HepG2 (cell line): ENCODE results near the gene GPN2. TPM values are rescaled to one million over a fixed set of nuclear protein-coding genes. Genes with fewer than 3 reads are reported as not detected.

Experiments
- AKAP8 ChIP-seq: sonication (generic); formaldehyde crosslinking; IDR thresholded peaks from 2 replicates; pipeline ENCODE4 v1.5.1; 2020; ENCODE audit warnings: mild to moderate bottlenecking, missing genetic modification reagents
- ERF ChIP-seq: IDR thresholded peaks from 2 replicates; pipeline ENCODE4 v1.6.1; 2018; ENCODE audit warnings: missing biosample characterization, missing genetic modification reagents
- FOXA1 ChIP-seq, 2 experiments: fragments of 450-650 bp in 1 of 2; sonication (generic) in 1 of 2; formaldehyde crosslinking in 1 of 2; IDR thresholded peaks; 2 replicates each; pipeline versions ENCODE4 v1.4.0 to v1.6.1; 2016 to 2020; ENCODE audit warnings: missing genetic modification reagents in 1 of 2
- FOXP4 ChIP-seq: sonication (generic); formaldehyde crosslinking; IDR thresholded peaks from 2 replicates; pipeline ENCODE4 v1.4.0; 2020; ENCODE audit warnings: missing genetic modification reagents
- GMEB1 ChIP-seq: sonication (generic); formaldehyde crosslinking; IDR thresholded peaks from 2 replicates; pipeline ENCODE4 v1.5.1; 2020; ENCODE audit warnings: missing genetic modification reagents, mild to moderate bottlenecking, borderline replicate concordance
- MTF1 ChIP-seq: sonication (generic); formaldehyde crosslinking; IDR thresholded peaks from 2 replicates; pipeline ENCODE4 v1.5.0; 2020; ENCODE audit warnings: missing genetic modification reagents
- NRL ChIP-seq: sonication (generic); formaldehyde crosslinking; IDR thresholded peaks from 2 replicates; pipeline ENCODE4 v1.5.0; 2020; ENCODE audit warnings: missing genetic modification reagents, mild to moderate bottlenecking, moderate library complexity, borderline replicate concordance
- PITX1 ChIP-seq: sonication (generic); formaldehyde crosslinking; IDR thresholded peaks from 2 replicates; pipeline ENCODE4 v1.5.1; 2020; ENCODE audit warnings: mild to moderate bottlenecking, missing genetic modification reagents
- SALL1 ChIP-seq: sonication (generic); formaldehyde crosslinking; IDR thresholded peaks from 2 replicates; pipeline ENCODE4 v1.8.0; 2022; ENCODE audit warnings: mild to moderate bottlenecking, missing genetic modification reagents
- THAP11 ChIP-seq: IDR thresholded peaks from 2 replicates; pipeline ENCODE4 v1.6.1; 2016; ENCODE audit warnings: missing biosample characterization, missing genetic modification reagents
- ZNF562 ChIP-seq: sonication (generic); formaldehyde crosslinking; IDR thresholded peaks from 2 replicates; pipeline ENCODE4 v1.8.0; 2022; ENCODE audit warnings: missing genetic modification reagents, borderline replicate concordance
- ZNF629 ChIP-seq: sonication (generic); formaldehyde crosslinking; conservative IDR thresholded peaks from 2 replicates; pipeline ENCODE4 v1.5.0; 2020; ENCODE audit warnings: missing genetic modification reagents
- polyA plus RNA-seq, 8 experiments: library from polyadenylated mRNA; depleted of rRNA in 3 of 8; stranded (reverse) in 7 of 8; unstranded in 1 of 8; fragments of >200 nt; fragmentation: Illumina TruSeq in 4 of 8; extraction: Trizol in 4 of 8; gene quantifications; 2 replicates each; pipeline versions ENCODE4 v1.2.1 to v1.2.3, GENCODE V29; 2011 to 2016; ENCODE audit warnings: low read depth in 4 of 8, missing spikeins in 1 of 8, mixed read lengths in 1 of 8; ENCODE audit not compliant: insufficient read depth in 1 of 8
- total RNA-seq, 5 experiments: library from RNA; depleted of rRNA; stranded (reverse); fragments of >200 nt; fragmentation: Illumina TruSeq; extraction: Trizol; gene quantifications; 2 replicates each; pipeline ENCODE4 v1.2.3, GENCODE V29; 2016; ENCODE audit warnings: low read depth in 1 of 5
- TF ChIP-seq, protein P1 (sequence below): sonication (generic); formaldehyde crosslinking; IDR thresholded peaks from 2 replicates; pipeline ENCODE4 v1.4.0; 2020; ENCODE audit warnings: missing genetic modification reagents
- TF ChIP-seq, protein P2 (sequence below): sonication (generic); formaldehyde crosslinking; IDR thresholded peaks from 2 replicates; pipeline ENCODE4 v1.5.0; 2020; ENCODE audit warnings: mild to moderate bottlenecking, missing genetic modification reagents, borderline replicate concordance
- TF ChIP-seq, protein P3 (sequence below): sonication (generic); formaldehyde crosslinking; IDR thresholded peaks from 2 replicates; pipeline ENCODE4 v1.4.0; 2020; ENCODE audit warnings: missing genetic modification reagents

The GPN2 gene
- total and polyA plus RNA-seq, 2 of the 13 experiments (the other 11 are each of a cell fraction or from before 2014, with no cell fraction given) = 19.3 to 38.9 TPM

DNA sequence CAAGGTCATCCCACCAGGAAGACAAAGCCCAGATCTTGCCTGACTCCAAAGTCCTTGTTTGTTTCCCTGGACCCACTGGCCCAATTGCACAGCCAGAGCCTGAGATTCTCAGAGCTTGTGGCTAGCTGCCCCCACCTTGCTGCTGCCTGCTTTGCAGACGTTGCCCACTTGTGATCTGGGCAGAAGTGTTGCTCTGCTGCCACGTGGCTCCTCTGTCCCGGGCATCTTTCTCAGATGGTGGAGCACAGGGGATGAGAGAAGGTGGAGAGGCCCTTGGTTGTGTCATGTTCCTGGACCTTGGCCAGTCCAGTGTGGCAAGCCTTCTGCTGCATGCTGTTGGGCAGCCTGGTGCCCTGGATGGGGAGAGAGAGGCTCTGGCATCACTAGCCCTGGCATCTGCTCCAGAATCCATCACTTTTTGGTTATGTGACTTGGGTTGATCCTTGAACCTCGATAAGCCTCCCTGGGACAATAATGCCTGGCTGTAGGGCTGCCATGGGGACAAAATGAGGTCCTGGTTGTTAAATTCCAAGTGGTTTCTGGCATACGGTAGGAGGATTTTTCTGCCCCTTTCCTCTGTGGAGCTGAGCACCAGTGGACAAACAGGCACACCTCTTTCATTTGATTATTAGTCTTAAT, 25.2 kb upstream of the GPN2 start (continued):
- TF ChIP-seq, protein P1, sequence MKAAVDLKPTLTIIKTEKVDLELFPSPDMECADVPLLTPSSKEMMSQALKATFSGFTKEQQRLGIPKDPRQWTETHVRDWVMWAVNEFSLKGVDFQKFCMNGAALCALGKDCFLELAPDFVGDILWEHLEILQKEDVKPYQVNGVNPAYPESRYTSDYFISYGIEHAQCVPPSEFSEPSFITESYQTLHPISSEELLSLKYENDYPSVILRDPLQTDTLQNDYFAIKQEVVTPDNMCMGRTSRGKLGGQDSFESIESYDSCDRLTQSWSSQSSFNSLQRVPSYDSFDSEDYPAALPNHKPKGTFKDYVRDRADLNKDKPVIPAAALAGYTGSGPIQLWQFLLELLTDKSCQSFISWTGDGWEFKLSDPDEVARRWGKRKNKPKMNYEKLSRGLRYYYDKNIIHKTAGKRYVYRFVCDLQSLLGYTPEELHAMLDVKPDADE (CRISPR knock-in tag) = no peak
- TF ChIP-seq ZNF562 (CRISPR knock-in tag) (no peak), GMEB1 (CRISPR knock-in tag) (peak; percentile 17; the same call in 1 of the 2 replicates), AKAP8 (CRISPR knock-in tag) (0 out of 2 replicates have a peak, but pooled peaks have one; percentile 40), PITX1 (CRISPR knock-in tag) (peak; percentile 50; the same call in 1 of the 2 replicates), SALL1 (peak; percentile 80), ZNF629 (CRISPR knock-in tag) (peak; percentile 45; the same call in 1 of the 2 replicates), FOXP4 (CRISPR knock-in tag) (peak; percentile 53; the same call in 1 of the 2 replicates), THAP11 (peak; percentile 41; the same call in 1 of the 2 replicates), MTF1 (CRISPR knock-in tag) (no peak), ERF (0 out of 2 replicates have a peak, but pooled peaks have one; percentile 47), FOXA1 (IDR thresholded peaks at IDR 0.05) (no peak), FOXA1 (CRISPR knock-in tag; IDR thresholded peaks at IDR 0.05) (peak; percentile 70), NRL (CRISPR knock-in tag) (peak; percentile 40; the same call in 1 of the 2 replicates)
- TF ChIP-seq, protein P2, sequence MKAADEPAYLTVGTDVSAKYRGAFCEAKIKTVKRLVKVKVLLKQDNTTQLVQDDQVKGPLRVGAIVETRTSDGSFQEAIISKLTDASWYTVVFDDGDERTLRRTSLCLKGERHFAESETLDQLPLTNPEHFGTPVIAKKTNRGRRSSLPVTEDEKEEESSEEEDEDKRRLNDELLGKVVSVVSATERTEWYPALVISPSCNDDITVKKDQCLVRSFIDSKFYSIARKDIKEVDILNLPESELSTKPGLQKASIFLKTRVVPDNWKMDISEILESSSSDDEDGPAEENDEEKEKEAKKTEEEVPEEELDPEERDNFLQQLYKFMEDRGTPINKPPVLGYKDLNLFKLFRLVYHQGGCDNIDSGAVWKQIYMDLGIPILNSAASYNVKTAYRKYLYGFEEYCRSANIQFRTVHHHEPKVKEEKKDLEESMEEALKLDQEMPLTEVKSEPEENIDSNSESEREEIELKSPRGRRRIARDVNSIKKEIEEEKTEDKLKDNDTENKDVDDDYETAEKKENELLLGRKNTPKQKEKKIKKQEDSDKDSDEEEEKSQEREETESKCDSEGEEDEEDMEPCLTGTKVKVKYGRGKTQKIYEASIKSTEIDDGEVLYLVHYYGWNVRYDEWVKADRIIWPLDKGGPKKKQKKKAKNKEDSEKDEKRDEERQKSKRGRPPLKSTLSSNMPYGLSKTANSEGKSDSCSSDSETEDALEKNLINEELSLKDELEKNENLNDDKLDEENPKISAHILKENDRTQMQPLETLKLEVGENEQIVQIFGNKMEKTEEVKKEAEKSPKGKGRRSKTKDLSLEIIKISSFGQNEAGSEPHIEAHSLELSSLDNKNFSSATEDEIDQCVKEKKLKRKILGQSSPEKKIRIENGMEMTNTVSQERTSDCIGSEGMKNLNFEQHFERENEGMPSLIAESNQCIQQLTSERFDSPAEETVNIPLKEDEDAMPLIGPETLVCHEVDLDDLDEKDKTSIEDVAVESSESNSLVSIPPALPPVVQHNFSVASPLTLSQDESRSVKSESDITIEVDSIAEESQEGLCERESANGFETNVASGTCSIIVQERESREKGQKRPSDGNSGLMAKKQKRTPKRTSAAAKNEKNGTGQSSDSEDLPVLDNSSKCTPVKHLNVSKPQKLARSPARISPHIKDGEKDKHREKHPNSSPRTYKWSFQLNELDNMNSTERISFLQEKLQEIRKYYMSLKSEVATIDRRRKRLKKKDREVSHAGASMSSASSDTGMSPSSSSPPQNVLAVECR (CRISPR knock-in tag) = 0 out of 2 replicates have a peak, but pooled peaks have one; percentile 44
- TF ChIP-seq, protein P3, sequence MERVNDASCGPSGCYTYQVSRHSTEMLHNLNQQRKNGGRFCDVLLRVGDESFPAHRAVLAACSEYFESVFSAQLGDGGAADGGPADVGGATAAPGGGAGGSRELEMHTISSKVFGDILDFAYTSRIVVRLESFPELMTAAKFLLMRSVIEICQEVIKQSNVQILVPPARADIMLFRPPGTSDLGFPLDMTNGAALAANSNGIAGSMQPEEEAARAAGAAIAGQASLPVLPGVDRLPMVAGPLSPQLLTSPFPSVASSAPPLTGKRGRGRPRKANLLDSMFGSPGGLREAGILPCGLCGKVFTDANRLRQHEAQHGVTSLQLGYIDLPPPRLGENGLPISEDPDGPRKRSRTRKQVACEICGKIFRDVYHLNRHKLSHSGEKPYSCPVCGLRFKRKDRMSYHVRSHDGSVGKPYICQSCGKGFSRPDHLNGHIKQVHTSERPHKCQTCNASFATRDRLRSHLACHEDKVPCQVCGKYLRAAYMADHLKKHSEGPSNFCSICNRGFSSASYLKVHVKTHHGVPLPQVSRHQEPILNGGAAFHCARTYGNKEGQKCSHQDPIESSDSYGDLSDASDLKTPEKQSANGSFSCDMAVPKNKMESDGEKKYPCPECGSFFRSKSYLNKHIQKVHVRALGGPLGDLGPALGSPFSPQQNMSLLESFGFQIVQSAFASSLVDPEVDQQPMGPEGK (CRISPR knock-in tag) = peak; percentile 74
